OCI-LY3 (cell line): ENCODE measurements around the gene SORCS1.

ENCODE experiments used
- H2AFZ ChIP-seq: fragments of 200-600, 300-600 bp; shearing (Covaris generic); 2 replicates; pipeline ENCODE4 v1.6.0; 2014; ENCODE audit warnings: antibody characterized with exemption, low read depth, low read length
- H3K27ac ChIP-seq: fragments of 200-600, 300-600 bp; sonication (generic); 2 replicates; pipeline ENCODE4 v1.5.1; 2014; ENCODE audit warnings: mild to moderate bottlenecking, low read length, moderate library complexity, mixed read lengths
- H3K27me3 ChIP-seq: fragments of 200-600, 300-600 bp; sonication (generic); 2 replicates; pipeline ENCODE4 v1.6.1; 2014; ENCODE audit warnings: low read depth, low read length, mixed read lengths
- H3K36me3 ChIP-seq: fragments of 200-600, 300-600 bp; sonication (generic); replicated peaks from 2 replicates; pipeline ENCODE3; 2014; ENCODE audit warnings: low read depth, low read length, mixed read lengths
- H3K4me1 ChIP-seq: fragments of 300-600, 200-600 bp; sonication (generic); 2 replicates; pipeline ENCODE4 v1.6.1; 2014; ENCODE audit warnings: low read length, mixed read lengths
- H3K4me2 ChIP-seq: fragments of 200-600, 300-600 bp; sonication (generic); 2 replicates; pipeline ENCODE4 v1.6.1; 2014; ENCODE audit warnings: low read length, mixed read lengths
- H3K4me3 ChIP-seq: fragments of 300-600, 200-600 bp; sonication (generic); 2 replicates; pipeline ENCODE4 v1.5.1; 2014; ENCODE audit warnings: antibody characterized with exemption, mild to moderate bottlenecking, low read length, moderate library complexity
- H3K79me2 ChIP-seq: fragments of 300-600, 200-600 bp; shearing (Covaris generic); 2 replicates; pipeline ENCODE4 v1.6.1; 2014; ENCODE audit warnings: mild to moderate bottlenecking, low read length, mixed read lengths
- H3K9ac ChIP-seq: fragments of 300-600, 200-600 bp; shearing (Covaris generic); 2 replicates; pipeline ENCODE4 v1.6.0; 2014; ENCODE audit warnings: mild to moderate bottlenecking, low read length, moderate library complexity
- H3K9me3 ChIP-seq: fragments of 200-600, 300-600 bp; shearing (Covaris generic); 2 replicates; pipeline ENCODE4 v1.6.1; 2014; ENCODE audit warnings: low read length, mixed read lengths; ENCODE audit not compliant: insufficient read depth
- H4K20me1 ChIP-seq: fragments of 200-600, 300-600 bp; sonication (generic); 2 replicates; pipeline ENCODE4 v1.6.1; 2016; ENCODE audit warnings: low read length, mixed read lengths; ENCODE audit not compliant: insufficient read depth
- EZH2phosphoT487 ChIP-seq: fragments of 200-600 bp; shearing (Covaris generic); IDR thresholded peaks from 2 replicates; pipeline ENCODE4 v1.6.1; 2018; ENCODE audit warnings: antibody characterized with exemption, mixed run types, low read depth
- TF ChIP-seq, protein P1 (sequence below): fragments of 200-600, 300-600 bp; sonication (generic); IDR thresholded peaks from 2 replicates; pipeline ENCODE4 v1.5.1; 2014; ENCODE audit warnings: antibody characterized with exemption, low read length, low read depth

The SORCS1 gene

GRCh38 chr10:106874604-106874889, 290.0 kb downstream of the SORCS1 start:
- Histone ChIP-seq H3K79me2 (no peaks in the 10 kb centered on the region), H3K4me3 (no peak overlapping the region), H3K9me3 (no peaks in the 10 kb centered on the region), H3K27me3 (no peaks in the 10 kb centered on the region), H2AFZ (no peak overlapping the region), H3K4me1 (no peaks in the 10 kb centered on the region), H3K36me3 (no peaks in the 10 kb centered on the region), H3K27ac (no peak overlapping the region), H3K4me2 (no peak overlapping the region), H4K20me1 (no peaks in the 10 kb centered on the region), H3K9ac (no peak overlapping the region)
- TF ChIP-seq, protein P1, sequence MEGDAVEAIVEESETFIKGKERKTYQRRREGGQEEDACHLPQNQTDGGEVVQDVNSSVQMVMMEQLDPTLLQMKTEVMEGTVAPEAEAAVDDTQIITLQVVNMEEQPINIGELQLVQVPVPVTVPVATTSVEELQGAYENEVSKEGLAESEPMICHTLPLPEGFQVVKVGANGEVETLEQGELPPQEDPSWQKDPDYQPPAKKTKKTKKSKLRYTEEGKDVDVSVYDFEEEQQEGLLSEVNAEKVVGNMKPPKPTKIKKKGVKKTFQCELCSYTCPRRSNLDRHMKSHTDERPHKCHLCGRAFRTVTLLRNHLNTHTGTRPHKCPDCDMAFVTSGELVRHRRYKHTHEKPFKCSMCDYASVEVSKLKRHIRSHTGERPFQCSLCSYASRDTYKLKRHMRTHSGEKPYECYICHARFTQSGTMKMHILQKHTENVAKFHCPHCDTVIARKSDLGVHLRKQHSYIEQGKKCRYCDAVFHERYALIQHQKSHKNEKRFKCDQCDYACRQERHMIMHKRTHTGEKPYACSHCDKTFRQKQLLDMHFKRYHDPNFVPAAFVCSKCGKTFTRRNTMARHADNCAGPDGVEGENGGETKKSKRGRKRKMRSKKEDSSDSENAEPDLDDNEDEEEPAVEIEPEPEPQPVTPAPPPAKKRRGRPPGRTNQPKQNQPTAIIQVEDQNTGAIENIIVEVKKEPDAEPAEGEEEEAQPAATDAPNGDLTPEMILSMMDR = no peak
- TF ChIP-seq EZH2phosphoT487 = no peak

DNA sequence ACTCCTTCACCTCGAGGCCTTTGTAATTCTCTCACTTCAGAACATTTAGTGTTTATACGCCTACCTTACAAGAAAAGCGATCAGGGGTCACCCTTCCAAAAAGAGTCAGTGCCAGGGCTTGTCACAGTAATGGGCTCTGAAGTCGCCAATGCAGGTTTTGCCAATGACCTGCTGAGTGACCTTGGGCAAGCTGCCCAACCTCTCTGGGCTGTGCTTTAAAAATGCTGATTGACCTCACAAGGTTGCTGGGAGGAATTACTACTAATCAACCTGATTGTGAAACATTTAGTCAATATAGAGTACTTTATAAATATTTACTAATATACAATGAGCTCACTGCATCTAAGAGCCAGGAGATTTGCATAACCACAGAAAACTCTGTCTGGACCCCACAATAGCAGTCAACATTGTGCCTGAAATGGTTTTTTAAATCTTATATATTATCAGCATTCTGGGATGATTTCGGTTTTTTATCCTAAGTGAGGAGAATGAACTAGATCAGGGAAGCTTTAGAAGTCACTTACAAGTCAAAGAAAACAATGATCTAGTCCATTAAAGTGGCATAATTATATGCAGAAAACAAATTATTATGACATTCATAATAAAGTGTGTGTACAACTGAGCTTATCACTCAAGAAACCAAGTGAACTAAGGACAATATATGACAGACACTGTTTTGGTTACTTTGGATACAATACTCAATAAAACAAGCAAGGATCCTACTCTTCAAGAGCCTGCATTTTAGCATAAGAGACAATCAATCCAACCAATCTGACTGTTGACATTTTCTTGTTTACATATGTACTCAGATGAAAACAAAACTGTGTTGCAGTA, 290.5 kb downstream of the SORCS1 start:
- Histone ChIP-seq H3K4me1 (no peaks in the 10 kb centered on the region), H4K20me1 (no peaks in the 10 kb centered on the region), H3K27me3 (no peaks in the 10 kb centered on the region), H3K9me3 (no peaks in the 10 kb centered on the region), H3K79me2 (no peaks in the 10 kb centered on the region), H3K36me3 (no peaks in the 10 kb centered on the region), H3K27ac (no peak overlapping the region), H3K4me2 (no peak overlapping the region), H2AFZ (no peak overlapping the region), H3K4me3 (no peak overlapping the region), H3K9ac (no peak overlapping the region)
- TF ChIP-seq EZH2phosphoT487 = no peak
- TF ChIP-seq, protein P1 = no peak

DNA sequence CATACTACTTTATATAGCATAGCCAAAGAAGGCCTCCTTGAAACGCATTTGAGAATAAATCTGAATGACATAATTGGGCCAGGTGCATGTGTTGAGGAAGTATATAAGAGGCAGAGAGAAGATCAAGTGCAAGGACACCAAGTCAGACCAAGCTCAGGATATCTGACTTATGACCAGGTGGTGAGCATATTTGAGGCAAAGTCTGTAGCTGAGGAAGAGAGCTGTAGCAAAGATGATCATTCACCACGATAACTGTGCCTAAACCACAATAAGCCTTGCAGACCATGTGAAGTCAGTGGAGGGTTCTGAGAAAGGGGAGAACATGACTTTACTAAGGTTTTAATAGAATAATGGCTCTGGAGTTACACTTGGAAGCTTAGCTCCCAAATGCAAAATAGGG, 292.3 kb downstream of the SORCS1 start:
- Histone ChIP-seq H4K20me1 (no peaks in the 10 kb centered on the region), H3K4me1 (no peaks in the 10 kb centered on the region), H2AFZ (no peak overlapping the region), H3K79me2 (no peaks in the 10 kb centered on the region), H3K27me3 (no peaks in the 10 kb centered on the region), H3K9me3 (no peaks in the 10 kb centered on the region), H3K9ac (no peak overlapping the region), H3K4me2 (no peak overlapping the region), H3K27ac (no peak overlapping the region), H3K36me3 (no peaks in the 10 kb centered on the region), H3K4me3 (no peak overlapping the region)
- TF ChIP-seq EZH2phosphoT487 = no peak
- TF ChIP-seq, protein P1 = no peak

- Histone ChIP-seq H3K27me3 (no peaks in the 10 kb centered on the region), H3K27ac (no peak overlapping the region), H2AFZ (no peak overlapping the region), H3K79me2 (no peaks in the 10 kb centered on the region), H3K4me1 (peaks cover 7% of the 10 kb centered on the region), H3K36me3 (no peaks in the 10 kb centered on the region), H3K9ac (no peak overlapping the region), H3K9me3 (no peaks in the 10 kb centered on the region), H3K4me2 (peak overlapping the region; percentile 22; the same call in 1 of the 2 replicates), H3K4me3 (no peak overlapping the region), H4K20me1 (no peaks in the 10 kb centered on the region)
- TF ChIP-seq EZH2phosphoT487 = no peak
- TF ChIP-seq, protein P1 = no peak; the same call in 1 of the 2 replicates
These were observed 298.2 kb downstream of the SORCS1 start for GRCh38 chr10:106866244-106866845.
